ENCODE measurements around the gene NEU2.
"Not testable (repeated sequence)": the region's sequence is repeated elsewhere in the genome, so short reads cannot be mapped to it uniquely, and the experiment has no call there.

Gene NEU2

DNA sequence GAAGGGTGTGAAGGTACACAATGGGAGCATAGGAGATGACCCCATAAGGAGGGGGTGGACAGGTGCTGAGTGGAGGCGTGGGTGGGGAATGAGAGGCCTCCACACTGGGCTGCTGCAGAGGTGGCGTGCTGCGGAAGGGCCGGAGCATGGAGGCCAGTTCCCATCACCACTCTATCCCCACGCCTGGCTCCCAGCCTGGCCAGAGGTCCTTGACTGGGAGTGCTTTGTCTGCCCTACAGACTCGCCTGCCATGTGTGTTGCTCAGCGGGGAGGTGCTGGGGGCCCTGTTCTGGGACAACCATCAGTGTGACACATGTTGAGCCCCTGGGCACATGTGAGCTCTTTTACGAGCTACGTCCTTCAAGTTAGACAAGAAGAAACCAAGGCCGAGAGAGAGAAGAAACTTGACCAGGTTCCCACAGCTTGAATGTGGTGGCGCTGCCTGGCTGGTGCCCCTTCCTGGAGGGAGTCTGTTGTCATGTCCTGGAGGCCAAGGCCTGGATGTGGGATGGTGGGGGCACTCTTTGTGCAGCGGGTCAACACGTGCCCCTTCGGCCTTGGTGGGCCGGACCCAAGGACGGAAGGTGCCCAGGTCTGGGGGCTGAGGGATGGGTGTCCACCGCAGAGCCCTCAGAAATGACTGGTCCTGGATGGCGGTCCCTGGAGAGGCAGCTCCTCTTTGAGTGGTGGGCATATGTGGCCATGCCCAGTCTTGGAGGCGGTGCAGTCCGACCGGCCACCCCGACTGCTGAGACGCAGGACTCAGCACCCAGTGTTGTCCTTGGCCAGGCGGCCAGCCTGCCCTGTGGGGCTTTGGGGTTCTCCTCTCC lies 26.5 kb downstream of the NEU2 start:
- no peak for DNase-seq

DNA sequence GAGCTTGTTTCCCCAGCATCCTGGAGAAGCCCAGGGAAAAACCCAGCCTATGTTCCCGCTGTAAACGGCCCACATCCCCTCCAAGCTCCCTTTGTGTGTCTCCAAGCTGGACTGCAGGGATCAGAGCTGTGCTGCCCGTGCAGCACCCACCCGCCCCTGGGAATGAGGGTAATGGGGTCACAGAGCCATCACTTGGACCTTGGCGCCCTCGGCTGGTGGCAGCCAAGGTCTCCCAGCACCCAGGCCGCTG lies 27.0 kb downstream of the NEU2 start:
- no peak for DNase-seq

DNA sequence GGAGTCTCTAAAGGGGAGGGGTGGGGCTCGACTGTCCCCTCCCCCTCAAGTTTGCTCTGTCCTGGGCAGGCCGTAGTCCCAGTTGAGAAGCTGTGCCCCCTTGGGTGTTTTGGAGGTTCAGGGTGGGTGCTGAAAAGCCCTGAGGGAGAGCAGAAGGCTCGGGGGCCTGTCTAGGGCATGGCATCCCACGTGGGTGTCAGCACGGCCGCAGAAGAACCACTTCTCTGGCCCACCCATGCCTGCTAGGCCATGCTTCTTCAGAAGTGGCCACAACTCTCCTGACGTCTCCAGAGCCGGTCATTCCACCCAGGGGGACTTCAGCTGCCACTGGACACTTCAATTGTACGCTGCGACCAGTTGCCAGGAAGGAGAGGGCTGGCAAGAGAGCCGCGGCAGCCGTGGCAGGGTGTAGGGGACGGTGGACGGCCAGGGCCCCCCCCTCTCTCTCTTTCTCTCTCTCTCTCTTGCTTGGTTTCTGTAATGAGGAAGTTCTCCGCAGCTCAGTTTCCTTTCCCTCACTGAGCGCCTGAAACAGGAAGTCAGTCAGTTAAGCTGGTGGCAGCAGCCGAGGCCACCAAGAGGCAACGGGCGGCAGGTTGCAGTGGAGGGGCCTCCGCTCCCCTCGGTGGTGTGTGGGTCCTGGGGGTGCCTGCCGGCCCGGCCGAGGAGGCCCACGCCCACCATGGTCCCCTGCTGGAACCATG lies 27.5 kb downstream of the NEU2 start, which contains the start of gene INPP5D:
Gene INPP5D (plus strand): TSS at position 546 of the 704 bp plus-strand sequence. CDS start 137 bp downstream, at position 683.
- peak; percentile 69 to 84 for DNase-seq

DNA sequence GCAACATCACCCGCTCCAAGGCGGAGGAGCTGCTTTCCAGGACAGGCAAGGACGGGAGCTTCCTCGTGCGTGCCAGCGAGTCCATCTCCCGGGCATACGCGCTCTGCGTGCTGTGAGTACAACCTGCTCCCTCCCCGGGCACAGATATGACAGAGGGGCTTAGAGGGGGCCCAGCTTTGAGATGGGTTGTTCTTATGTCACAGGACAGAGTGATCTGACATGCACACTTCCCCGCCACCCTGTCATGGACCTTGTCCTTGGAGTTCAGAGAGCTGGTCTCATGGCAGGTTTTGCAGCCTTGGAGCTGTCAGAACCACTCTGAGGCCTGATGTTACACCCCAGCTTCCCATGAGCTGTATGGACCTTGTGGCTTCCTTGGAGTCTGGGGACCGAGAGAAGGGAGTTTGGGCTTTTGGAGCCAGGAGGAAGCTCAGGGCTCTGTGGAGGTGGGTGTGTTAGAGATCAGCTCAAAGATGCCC lies 28.1 kb downstream of the NEU2 start:
- no peak for DNase-seq

DNA sequence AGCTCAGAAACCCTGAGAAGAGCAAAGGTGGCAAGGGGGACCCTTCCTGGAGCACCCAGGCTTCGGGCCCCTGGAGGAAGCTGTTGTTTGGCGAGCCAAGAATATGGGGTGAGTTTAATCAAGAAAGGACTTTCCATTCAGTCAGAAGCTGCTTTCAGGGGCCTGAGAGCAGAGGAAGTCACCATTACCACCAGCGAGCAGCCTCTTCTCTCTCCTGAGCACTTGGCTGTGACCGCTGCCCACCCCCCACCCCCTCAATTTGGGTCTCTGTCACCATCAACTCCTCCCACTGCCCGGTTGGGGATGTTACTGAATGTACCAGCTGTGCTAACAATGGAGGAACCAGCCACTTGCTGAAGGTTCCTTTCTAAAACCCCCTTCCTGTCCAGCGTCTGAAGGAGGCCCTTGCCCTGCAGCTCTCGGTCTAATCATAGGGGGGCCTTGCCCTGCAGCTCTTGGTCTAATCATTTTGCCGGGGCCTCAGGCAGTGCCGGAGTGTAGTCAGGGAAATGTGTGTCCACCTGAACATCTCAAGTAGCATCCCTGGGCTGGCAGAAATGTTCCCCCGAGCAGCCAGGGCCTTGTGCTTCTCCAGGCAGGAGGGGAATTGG lies 28.6 kb downstream of the NEU2 start:
- no peak for DNase-seq

DNA sequence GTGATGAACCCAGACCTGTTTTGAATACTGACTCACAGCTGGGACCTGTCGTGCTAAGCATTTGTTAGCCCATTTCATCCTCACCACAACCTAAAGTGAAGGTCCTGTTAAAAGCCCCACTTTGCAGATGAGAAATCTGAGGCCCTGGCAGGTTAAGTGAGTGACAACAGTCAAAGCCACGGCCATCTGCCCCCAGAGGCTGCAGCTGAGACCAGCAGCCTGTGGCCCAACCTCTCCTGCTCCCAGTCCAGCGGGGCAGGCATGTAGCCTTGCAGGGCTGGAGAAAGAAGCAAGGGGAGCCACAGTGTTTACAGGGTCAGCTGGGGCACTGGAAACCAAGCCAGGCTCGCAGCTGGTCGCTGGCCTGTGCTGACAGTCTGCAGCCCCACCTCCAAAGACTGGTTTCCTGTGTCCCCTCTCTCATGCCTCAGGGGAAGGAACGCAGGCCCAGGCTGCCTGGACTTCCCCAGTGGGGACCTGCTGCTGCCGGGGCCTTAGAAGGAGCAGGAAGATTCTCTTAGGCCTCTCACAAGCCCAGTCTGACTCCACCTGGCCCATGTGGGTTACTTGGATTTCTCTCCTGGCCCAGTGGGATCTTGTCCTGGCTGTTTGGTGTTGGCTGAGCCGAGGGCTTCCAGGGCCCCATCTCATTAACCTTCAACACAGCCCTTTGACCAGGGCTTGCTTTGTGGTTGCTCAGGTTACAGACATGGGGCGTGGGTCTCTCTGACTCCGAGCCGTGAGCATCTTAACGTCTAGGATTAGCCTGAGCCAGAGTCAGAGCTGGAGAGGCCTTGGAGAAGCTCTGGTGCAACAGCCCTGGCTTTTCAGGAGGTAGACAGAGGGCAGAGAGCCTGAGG lies 29.3 kb downstream of the NEU2 start:
- peak in 1 of 2 donors; percentile 30 for DNase-seq

DNA sequence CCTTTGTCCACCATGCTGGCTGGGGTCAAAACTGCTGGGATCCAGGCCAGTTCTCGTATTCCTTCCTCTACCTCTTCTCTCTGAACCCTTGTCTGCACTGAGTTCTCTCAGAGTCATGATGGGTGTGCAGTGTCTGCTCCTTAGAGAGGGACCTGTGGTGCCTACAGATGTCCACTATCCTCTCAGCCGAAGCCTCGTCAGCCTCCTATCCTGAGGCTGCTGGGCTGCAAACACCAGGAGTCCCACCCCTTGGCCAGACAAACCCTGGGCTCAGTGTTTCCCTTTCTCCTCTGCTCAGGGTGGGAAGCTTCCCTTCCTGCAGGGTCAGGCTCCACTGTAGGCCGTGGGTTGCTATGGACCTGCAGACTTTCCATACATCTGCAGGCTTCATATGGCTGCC lies 30.0 kb downstream of the NEU2 start:
- no peak for DNase-seq

DNA sequence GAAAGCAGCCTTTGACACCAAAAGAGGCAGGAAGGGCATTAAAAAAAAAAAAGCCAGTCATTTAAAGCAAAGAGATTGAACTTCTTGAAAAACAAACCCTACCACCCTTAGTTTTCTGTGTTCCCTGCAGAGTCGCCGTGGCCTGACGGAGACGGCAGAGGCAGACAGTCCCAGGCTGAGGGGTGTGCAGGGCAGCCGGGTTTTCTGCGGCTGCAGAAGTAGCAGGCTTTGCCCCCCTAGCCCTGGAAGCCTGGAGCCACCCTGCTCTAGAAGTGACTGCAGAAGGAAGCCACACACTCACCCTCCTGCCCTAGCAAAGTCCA lies 30.4 kb downstream of the NEU2 start:
- DNase-seq, result no peak

DNA sequence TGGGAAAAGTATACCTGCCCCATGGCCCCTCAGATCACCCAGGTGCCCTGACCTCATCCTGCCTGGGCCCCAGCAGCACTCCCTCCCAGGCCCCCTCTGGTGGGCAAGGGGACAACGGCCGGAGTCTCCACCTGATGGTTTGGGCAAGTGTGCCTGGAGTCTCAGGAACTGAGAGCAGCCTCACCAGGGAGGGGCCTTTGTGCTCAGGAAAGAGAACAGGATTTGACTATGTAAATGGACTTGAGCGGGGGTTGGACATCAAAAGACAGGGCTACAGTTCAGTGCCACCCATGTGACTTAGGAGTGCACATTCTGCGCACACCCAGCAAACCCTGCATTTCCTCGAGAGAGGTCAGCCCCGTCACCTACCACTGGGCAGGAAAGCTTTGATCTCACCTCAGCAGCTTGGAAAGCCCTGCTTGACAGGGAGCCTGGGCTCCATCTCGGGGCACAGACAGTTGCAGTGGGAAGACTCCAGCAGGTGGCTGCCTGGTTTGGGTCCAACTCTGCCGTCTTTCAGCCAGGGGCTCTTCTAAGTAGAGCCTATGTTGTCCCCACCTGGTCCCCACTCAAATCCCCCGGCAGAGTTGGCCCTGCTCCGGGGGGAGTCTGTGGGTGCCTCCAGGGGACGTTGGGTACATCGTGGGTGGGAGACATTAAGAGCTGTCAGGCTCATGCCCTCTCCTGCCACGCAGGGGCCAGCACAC lies 30.9 kb downstream of the NEU2 start:
- DNase-seq, result no peak

DNA sequence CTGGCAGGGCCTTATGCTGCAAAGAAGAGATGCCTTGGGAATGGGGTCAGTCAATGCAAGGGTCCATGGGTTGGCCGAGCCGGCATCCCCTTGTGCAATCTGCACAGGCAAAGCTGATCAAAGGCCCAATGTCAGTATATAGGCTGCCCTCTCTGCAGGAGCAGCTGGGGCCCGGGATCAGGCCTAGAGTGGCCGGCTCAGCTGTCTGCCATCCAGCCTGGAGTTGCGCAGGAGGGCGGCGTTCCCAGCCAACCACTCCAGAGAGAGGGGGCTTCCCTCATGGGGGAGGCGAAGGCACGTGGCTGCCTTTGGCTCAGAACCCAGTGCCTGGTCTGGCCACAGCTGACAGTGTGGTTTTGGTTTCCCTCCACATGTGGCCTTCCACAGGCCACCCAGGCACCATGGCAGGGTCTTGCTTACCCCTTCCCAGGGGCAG lies 31.5 kb downstream of the NEU2 start:
- DNase-seq, result no peak

DNA sequence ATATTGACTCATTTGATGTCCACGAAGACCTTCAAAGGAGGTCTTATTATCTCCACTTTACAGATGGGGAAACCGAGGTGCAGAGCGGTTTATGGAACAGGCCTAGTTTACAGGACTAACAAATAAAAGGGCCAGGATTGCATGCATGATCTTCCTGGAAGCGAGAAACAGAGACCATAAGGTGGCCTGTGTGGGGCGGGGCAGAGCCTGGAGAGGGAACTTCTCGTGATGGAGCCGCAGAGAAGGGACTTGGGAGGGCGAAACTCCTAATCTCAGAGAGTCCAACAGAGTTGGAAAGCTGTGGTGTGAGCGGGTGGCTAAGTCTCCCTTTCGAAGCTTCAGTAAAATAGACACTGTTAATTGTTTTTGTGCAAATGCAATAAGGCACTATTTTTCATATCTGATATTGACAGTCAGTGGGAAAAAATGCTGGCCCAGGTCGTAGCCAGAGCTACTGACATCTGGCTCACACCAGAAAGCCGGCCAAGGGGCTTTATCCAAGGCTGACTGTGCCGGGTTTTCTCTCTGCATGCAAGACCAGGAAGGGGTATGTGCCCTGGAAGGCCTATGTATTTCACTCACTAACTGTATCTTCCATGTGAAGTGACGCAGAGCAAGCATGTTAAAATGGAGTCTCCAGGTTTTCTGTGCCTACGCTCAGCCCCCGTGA lies 32.2 kb downstream of the NEU2 start:
- DNase-seq, result no peak

DNA sequence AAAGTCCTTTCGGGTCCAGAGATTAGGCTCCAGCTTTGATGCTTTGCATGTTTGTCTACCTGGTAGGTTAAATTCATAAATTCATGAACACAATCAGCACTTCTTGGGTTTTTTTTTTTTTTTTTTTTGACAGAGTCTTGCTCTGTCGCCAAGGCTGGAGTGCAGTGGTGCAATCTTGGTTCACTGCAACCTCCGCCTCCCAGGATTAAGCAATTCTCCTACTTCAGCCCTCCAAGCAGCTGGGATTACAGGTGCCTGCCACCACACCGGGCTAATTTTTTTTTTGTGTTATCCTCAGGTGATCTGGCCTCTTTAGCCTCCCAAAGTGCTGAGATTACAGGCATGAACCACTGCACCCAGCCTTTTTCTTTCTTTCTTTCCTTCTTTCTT lies 32.7 kb downstream of the NEU2 start:
- not testable (repeated sequence) for DNase-seq

DNA sequence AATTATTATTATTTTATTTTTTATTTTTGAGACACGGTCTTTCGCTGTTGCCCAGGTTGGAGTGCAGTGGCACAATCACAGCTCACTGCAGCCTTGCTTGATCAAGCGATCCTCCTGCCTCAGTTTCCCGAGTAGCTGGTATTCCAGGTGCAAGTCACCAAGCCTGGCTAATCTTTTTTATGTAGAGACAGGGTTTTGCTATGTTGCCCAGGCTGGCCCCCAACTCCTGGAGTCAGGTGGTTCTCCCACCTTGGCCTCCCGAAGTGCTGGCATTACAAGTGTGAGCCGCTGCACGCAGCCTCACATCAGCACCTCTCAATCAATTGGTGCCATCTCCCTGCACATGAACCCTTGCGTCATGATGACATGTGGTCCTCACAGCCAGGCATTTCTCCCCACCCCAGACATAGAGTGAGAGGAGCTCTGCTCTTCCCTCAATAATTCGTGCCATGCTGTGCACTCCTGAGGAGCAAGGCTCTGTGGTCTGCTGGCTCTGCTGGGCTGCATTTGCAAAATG lies 33.5 kb downstream of the NEU2 start:
- no peak for DNase-seq

DNA sequence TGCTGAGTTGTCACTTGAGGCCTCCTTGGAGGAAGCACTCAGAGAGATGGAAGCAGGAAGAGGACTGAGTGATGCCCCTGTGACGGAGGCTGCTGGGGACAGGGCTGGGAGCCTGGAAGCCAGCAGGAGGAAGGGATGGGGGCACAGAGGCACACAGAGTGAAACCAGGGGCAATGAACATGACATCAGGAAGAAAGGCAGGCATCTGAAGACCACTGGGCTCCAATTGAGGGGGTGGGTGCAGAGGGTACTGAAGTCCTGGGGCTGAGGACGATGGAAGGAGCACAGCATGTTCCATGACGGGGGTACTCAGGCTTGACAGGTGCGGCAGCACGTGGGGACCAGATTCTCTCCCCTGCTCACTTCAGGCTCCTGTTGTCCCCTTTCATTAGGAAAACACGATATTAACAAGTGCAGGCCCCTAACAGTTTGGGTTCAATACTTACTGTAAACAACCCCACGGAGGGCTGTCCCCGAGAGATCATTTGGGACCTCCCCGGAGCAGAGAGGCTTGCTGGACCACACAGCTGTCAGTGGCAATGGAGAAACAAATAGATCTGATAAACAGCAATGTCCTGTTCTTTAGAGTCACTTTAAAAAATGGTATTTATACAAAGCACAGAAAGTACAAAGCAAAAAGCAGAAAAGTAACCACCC lies 36.4 kb downstream of the NEU2 start:
- no peak for DNase-seq

DNA sequence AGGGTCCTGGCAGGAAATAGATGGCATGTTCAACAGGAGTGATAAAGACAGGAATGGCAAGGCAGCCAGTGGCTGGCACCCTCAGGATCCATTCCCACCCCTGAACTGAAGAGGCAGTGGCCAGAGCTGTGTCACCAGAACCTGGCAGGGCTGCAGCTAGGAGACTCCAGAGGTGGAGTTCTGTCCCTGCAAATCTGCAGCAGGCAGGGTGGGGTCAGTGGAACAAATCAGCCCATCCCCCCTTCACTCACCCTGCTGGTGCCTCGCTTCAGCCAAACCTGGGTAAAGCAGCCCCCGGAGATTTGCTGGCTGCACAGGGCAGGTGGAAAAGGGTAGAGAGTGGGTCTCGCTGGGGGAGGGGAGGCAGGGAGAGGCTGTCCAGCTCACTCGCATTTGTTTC lies 40.4 kb downstream of the NEU2 start:
- DNase-seq, result no peak

DNA sequence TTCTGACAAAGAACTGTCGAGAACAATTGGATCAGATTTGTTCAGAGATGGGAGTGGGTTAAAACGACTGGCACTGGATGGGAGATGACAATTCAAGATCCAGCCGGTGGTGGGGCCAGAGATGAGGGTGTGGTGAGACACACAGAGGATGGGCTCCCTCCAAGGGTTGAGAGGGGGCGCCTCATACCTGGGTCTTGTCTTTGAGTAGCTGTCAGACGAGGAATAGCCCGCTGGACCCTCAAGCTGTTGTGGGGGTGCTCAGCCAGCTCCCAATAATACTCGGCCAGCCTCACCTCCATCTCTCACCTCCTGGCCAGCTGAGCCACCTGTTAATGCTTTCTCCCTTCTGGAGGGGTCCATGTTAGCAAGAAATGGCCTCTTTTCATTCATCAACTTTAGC lies 41.6 kb downstream of the NEU2 start:
- no peak for DNase-seq

DNA sequence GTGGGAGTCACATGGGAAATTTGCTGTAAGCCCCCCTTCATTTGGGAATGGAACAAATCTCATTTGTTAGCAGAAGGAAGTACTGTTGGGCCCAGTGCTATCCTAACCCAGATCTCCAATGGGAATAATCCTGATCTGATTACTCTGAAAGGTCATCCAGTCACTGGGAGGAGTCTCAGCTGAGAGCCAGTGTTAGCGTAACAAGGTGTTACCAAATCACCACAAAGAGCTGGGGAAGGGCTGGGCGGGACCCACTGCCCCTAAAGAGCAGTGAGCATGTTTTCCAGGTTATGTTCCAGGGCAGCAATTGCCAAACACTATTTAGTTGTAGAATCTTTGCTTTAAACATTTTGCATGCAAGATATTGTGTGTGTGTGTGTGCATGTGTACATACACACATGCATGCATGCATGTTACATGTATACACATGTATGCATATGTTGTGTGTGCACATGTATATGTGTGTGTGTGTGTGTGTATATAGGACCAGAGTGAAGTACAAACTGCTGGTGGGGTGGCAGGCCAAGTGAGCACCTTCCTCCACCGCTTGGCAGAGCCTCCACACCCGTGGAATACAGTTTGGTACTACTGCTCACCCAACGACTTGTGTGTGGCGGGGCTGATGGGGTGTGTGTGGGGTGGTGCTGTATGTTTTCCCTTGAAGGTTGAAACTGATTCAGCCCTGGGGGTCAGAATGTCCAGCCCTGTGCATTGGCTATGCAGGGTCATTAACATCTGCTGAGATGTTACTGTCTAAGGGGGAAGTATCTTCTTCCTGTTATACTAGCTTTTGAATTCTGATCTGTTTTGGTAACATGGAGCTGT lies 42.9 kb downstream of the NEU2 start:
- DNase-seq, result no peak

DNA sequence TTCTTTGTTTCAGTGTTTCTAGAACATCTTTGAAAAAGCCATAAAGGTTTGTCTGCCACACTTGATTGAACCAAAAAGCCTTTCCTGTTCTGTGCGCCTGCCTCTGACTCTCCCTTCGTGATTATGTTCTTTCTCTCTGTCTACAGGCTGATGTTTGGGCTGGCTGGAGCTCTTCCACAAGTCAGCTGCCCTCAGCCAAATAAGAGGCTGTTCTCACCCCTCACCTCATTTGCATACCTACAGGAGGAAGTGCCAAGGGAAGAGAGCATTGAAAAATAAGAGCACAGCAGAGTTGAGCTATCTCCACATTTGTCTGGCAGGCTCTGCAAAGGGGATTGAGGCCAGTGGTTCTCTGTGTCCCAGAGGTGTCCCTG lies 43.5 kb downstream of the NEU2 start:
- DNase-seq, result peak in 1 of 2 donors; percentile 63

DNA sequence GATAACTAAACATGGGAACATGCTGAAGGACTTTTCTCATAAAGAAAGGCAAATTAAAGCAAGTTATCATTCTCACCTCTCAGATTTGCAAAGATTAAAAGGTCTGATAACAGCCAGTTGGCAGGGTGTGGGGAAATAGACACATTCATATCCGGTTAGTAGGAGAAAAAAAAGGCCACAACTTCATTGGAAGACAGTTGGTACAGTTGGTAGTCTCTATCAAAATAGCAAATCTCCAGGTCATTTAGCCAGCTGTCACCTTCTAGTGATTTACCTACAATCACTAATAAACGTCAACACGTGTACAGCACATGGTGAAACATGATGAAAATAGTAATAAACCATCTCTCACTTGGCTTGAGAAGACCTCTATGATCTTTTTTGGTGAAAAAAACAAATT lies 44.3 kb downstream of the NEU2 start:
- no peak for DNase-seq

DNA sequence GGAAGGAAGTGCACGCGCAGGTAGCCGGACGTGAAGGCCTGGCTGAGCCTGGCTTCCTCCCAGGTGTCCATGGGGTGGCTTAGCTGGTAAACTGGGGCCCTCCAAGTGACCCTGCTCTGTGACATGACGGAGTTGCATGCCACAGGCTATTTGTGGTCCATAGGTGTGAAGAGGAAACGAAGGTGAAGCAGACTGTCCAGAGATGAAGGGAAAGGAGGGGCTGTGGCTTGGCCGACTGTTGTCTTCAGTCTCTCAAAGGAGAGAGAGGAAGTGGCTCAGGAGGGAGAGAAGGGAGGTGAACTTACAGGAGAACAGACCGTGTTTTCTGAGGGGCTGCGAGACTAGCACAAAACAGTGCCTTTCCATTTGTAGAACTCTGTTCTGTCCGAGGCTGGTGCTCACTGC lies 47.0 kb downstream of the NEU2 start:
- DNase-seq, result no peak
